GM19438 (cell line): ENCODE data around the gene SPC24.
"Not testable (repeated sequence)": the region's sequence is repeated elsewhere in the genome, so short reads cannot be mapped to it uniquely, and the experiment has no call there.

ENCODE experiments used
- ATAC-seq: cut with Tn5 transposase; IDR thresholded peaks from one replicate; pipeline ENCODE4 v1.9.1; 2021; ENCODE audit warnings: low read depth; ENCODE audit not compliant: unreplicated experiment

Gene SPC24

GRCh38 chr19:11098327-11098726 is 57.3 kb downstream of the SPC24 start:
- no peak for ATAC-seq

DNA sequence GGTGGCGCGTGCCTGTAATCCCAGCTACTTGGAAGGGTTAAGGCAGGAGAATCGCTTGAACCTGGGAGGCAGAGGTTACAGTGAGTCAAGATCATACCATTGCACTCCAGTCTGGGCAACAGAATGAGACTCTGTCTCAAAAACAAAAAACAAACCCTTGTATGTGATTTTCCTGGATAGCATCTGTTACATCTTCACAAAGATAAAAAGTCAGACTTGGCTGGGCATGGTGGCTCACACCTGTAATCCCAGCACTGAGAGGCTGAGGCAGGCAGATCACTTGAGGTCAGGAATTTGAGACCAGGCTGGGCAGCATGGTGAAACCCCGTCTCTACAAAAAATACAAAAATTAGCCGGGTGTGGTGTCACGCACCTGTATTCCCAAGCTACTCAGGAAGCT is 58.2 kb downstream of the SPC24 start:
- not testable (repeated sequence) for ATAC-seq

DNA sequence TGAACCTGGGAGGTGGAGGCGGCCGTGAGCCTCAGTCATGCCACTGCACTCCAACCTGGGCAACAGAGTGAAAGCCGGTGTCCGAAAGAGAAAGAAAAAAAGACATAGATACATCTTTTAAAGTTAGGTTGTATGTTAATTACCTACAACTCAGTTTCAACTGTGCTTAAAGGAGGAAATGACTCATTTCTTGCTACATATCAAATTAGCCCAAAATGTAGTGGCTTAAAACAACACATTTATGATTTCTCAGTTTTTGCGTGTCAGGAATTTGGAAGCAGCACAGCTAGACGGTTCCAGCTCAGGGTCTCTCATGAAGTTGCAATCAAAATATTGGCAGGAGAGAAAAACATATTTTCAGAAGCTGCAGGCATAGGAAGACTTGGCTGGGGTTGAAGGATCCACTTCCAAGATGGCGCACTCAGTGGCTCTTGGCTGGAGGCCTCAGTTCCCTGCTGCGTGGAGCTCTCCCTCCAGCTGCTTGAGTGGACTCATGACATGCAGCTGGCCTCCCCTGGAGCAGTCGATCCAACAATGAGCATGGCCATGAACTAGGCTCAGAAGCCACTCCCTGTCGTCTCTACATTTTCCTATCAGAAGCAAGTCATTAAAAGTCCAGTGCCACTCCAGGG is 59.3 kb downstream of the SPC24 start:
- ATAC-seq = peak; percentile 46
